Measurements from ENCODE around the gene FUZ.

The FUZ gene

GRCh38 chr19:49770529-49770928 is 42.6 kb downstream of the FUZ start:
- no peak overlapping the region for H3K9ac ChIP-seq (ENCODE audit: low read depth, low read length)
- H3K4me1 ChIP-seq (ENCODE audit: control insufficient read depth, insufficient read depth, low read length): peaks cover 20% of the 10 kb centered on the region
- H3K4me3 ChIP-seq (ENCODE audit: low read length): no peak overlapping the region
- no peaks in the 10 kb centered on the region for H3K27me3 ChIP-seq (ENCODE audit: control insufficient read depth, insufficient read depth, low read length)
- no peaks in the 10 kb centered on the region for H3K9me3 ChIP-seq (replicated peaks; ENCODE audit: low read length)
- H3K36me3 ChIP-seq (ENCODE audit: insufficient read depth, low read length): peaks cover 5% of the 10 kb centered on the region
- H3K4me2 ChIP-seq (ENCODE audit: low read length): no peak overlapping the region

GRCh38 chr19:49767967-49768581 is 45.0 kb downstream of the FUZ start:
- Histone ChIP-seq H3K4me1 (ENCODE audit: control insufficient read depth, insufficient read depth, low read length) (peaks cover 22% of the 10 kb centered on the region), H3K9ac (ENCODE audit: low read depth, low read length) (peak overlapping the region; percentile 93), H3K4me3 (ENCODE audit: low read length) (peak overlapping the region; percentile 81)

GRCh38 chr19:49767381-49767780 is 45.7 kb downstream of the FUZ start:
- H3K4me2 ChIP-seq (ENCODE audit: low read length): peak overlapping the region; percentile 88
- no peaks in the 10 kb centered on the region for H3K9me3 ChIP-seq (replicated peaks; ENCODE audit: low read length)
- no peaks in the 10 kb centered on the region for H3K36me3 ChIP-seq (ENCODE audit: insufficient read depth, low read length)
- H3K4me3 ChIP-seq (ENCODE audit: low read length): peak overlapping the region; percentile 81
- H3K27me3 ChIP-seq (ENCODE audit: control insufficient read depth, insufficient read depth, low read length): no peaks in the 10 kb centered on the region
- H3K9ac ChIP-seq (ENCODE audit: low read depth, low read length): peak overlapping the region; percentile 93
- peaks cover 22% of the 10 kb centered on the region for H3K4me1 ChIP-seq (ENCODE audit: control insufficient read depth, insufficient read depth, low read length)

More at GRCh38 chr19:49767967-49768581, 45.0 kb downstream of the FUZ start:
- Histone ChIP-seq H3K36me3 (ENCODE audit: insufficient read depth, low read length) (peaks cover under 1% of the 10 kb centered on the region), H3K9me3 (replicated peaks; ENCODE audit: low read length) (no peaks in the 10 kb centered on the region), H3K27me3 (ENCODE audit: control insufficient read depth, insufficient read depth, low read length) (no peaks in the 10 kb centered on the region), H3K4me2 (ENCODE audit: low read length) (peak overlapping the region; percentile 88)

GRCh38 chr19:49766930-49767299 is 46.2 kb downstream of the FUZ start, which contains the start of gene AP2A1:
AP2A1 (plus strand) TSS chr19:49767001; CDS start chr19:49767134, 133 bp downstream.
- peak within 1 kb of the TSS; percentile 88 for H3K4me2 ChIP-seq (ENCODE audit: low read length)
- no peaks in the 10 kb centered on the region for H3K27me3 ChIP-seq (ENCODE audit: control insufficient read depth, insufficient read depth, low read length)
- peak within 1 kb of the TSS; percentile 93 for H3K9ac ChIP-seq (ENCODE audit: low read depth, low read length)
- peaks cover 22% of the 10 kb centered on the region for H3K4me1 ChIP-seq (ENCODE audit: control insufficient read depth, insufficient read depth, low read length)
- H3K36me3 ChIP-seq (ENCODE audit: insufficient read depth, low read length): no peaks in the 10 kb centered on the region
- peak within 1 kb of the TSS; percentile 81 for H3K4me3 ChIP-seq (ENCODE audit: low read length)
- no peaks in the 10 kb centered on the region for H3K9me3 ChIP-seq (replicated peaks; ENCODE audit: low read length)

GRCh38 chr19:49766007-49766929 is 46.8 kb downstream of the FUZ start:
- no peaks in the 10 kb centered on the region for H3K27me3 ChIP-seq (ENCODE audit: control insufficient read depth, insufficient read depth, low read length)
- peak overlapping the region; percentile 75 for H3K9ac ChIP-seq (ENCODE audit: low read depth, low read length)
- peak overlapping the region; percentile 67 for H3K4me3 ChIP-seq (ENCODE audit: low read length)
- H3K9me3 ChIP-seq (replicated peaks; ENCODE audit: low read length): no peaks in the 10 kb centered on the region
- H3K4me1 ChIP-seq (ENCODE audit: control insufficient read depth, insufficient read depth, low read length): peaks cover 27% of the 10 kb centered on the region
- H3K36me3 ChIP-seq (ENCODE audit: insufficient read depth, low read length): no peaks in the 10 kb centered on the region
- H3K4me2 ChIP-seq (ENCODE audit: low read length): peak overlapping the region; percentile 80

GRCh38 chr19:49764341-49764740 is 48.8 kb downstream of the FUZ start:
- no peak overlapping the region for H3K4me2 ChIP-seq (ENCODE audit: low read length)
- no peaks in the 10 kb centered on the region for H3K9me3 ChIP-seq (replicated peaks; ENCODE audit: low read length)
- H3K9ac ChIP-seq (ENCODE audit: low read depth, low read length): no peak overlapping the region
- peaks cover 26% of the 10 kb centered on the region for H3K4me1 ChIP-seq (ENCODE audit: control insufficient read depth, insufficient read depth, low read length)
- H3K4me3 ChIP-seq (ENCODE audit: low read length): no peak overlapping the region
- H3K36me3 ChIP-seq (ENCODE audit: insufficient read depth, low read length): no peaks in the 10 kb centered on the region
- no peaks in the 10 kb centered on the region for H3K27me3 ChIP-seq (ENCODE audit: control insufficient read depth, insufficient read depth, low read length)

- H3K4me1 ChIP-seq (ENCODE audit: control insufficient read depth, insufficient read depth, low read length): peaks cover 24% of the 10 kb centered on the region
- no peaks in the 10 kb centered on the region for H3K27me3 ChIP-seq (ENCODE audit: control insufficient read depth, insufficient read depth, low read length)
- no peak within 1 kb of the TSS for H3K4me2 ChIP-seq (ENCODE audit: low read length)
- H3K36me3 ChIP-seq (ENCODE audit: insufficient read depth, low read length): no peaks in the 10 kb centered on the region
- no peak within 1 kb of the TSS for H3K4me3 ChIP-seq (ENCODE audit: low read length)
- H3K9ac ChIP-seq (ENCODE audit: low read depth, low read length): no peak within 1 kb of the TSS
- H3K9me3 ChIP-seq (replicated peaks; ENCODE audit: low read length): no peaks in the 10 kb centered on the region
Measured at GRCh38 chr19:49763230-49763629, 49.9 kb downstream of the FUZ start, which contains the start of gene TSKS. TSKS (minus strand) TSS chr19:49763306; CDS start chr19:49763247, 59 bp downstream.

GRCh38 chr19:49761625-49762311 is 51.3 kb downstream of the FUZ start:
- peaks cover 34% of the 10 kb centered on the region for H3K4me1 ChIP-seq (ENCODE audit: control insufficient read depth, insufficient read depth, low read length)
- no peaks in the 10 kb centered on the region for H3K9me3 ChIP-seq (replicated peaks; ENCODE audit: low read length)
- H3K4me3 ChIP-seq (ENCODE audit: low read length): no peak overlapping the region
- H3K9ac ChIP-seq (ENCODE audit: low read depth, low read length): peak overlapping the region; percentile 42
- no peaks in the 10 kb centered on the region for H3K27me3 ChIP-seq (ENCODE audit: control insufficient read depth, insufficient read depth, low read length)
- no peaks in the 10 kb centered on the region for H3K36me3 ChIP-seq (ENCODE audit: insufficient read depth, low read length)
- no peak overlapping the region for H3K4me2 ChIP-seq (ENCODE audit: low read length)

- Histone ChIP-seq H3K9me3 (replicated peaks; ENCODE audit: low read length) (no peaks in the 10 kb centered on the region), H3K4me1 (ENCODE audit: control insufficient read depth, insufficient read depth, low read length) (peaks cover 35% of the 10 kb centered on the region), H3K27me3 (ENCODE audit: control insufficient read depth, insufficient read depth, low read length) (no peaks in the 10 kb centered on the region), H3K4me2 (ENCODE audit: low read length) (no peak overlapping the region), H3K36me3 (ENCODE audit: insufficient read depth, low read length) (no peaks in the 10 kb centered on the region), H3K4me3 (ENCODE audit: low read length) (no peak overlapping the region), H3K9ac (ENCODE audit: low read depth, low read length) (peak overlapping the region; percentile 42)
Measured at GRCh38 chr19:49761249-49761624, 51.9 kb downstream of the FUZ start.

- Histone ChIP-seq H3K27me3 (ENCODE audit: control insufficient read depth, insufficient read depth, low read length) (no peaks in the 10 kb centered on the region), H3K36me3 (ENCODE audit: insufficient read depth, low read length) (no peaks in the 10 kb centered on the region), H3K4me3 (ENCODE audit: low read length) (no peak overlapping the region), H3K4me2 (ENCODE audit: low read length) (peak overlapping the region; percentile 26), H3K9ac (ENCODE audit: low read depth, low read length) (peak overlapping the region; percentile 42), H3K4me1 (ENCODE audit: control insufficient read depth, insufficient read depth, low read length) (peaks cover 27% of the 10 kb centered on the region), H3K9me3 (replicated peaks; ENCODE audit: low read length) (no peaks in the 10 kb centered on the region)
Measured at GRCh38 chr19:49758292-49758691, 54.8 kb downstream of the FUZ start.

All from skeletal muscle satellite cell (primary cell).